Panc1 (cell line): ENCODE measurements around the gene ATXN7L3.

ENCODE experiments used
- CTCF ChIP-seq: fragments of 450-650 bp; IDR thresholded peaks from 2 replicates; pipeline ENCODE4 v1.5.1; 2017; ENCODE audit warnings: mild to moderate bottlenecking
- POLR2AphosphoS5 ChIP-seq: IDR thresholded peaks from 2 replicates; pipeline ENCODE4 v1.6.1; 2012; ENCODE audit warnings: mild to moderate bottlenecking, low read depth, low read length, moderate library complexity
- REST ChIP-seq, 2 experiments: IDR thresholded peaks; 2 replicates each; pipeline ENCODE4 v1.6.1; 2011 to 2012; ENCODE audit warnings: low read depth in 2 of 2, control low read depth in 1 of 2, low read length in 1 of 2, mild to moderate bottlenecking in 1 of 2, moderate library complexity in 1 of 2; ENCODE audit not compliant: insufficient read depth in 1 of 2
- SIN3A ChIP-seq: IDR thresholded peaks from 2 replicates; pipeline ENCODE4 v1.6.1; 2012; ENCODE audit warnings: low read depth, mild to moderate bottlenecking, low read length, moderate library complexity, borderline replicate concordance; ENCODE audit not compliant: insufficient read depth

GRCh38 chr17:44214230-44214494 is 14.5 kb upstream of the ATXN7L3 start:
- TF ChIP-seq CTCF, result no peak
- TF ChIP-seq REST (IDR thresholded peaks at IDR 0.05; ENCODE audit: insufficient read depth in 1 of 2, low read depth in 2 of 2, low read length in 1 of 2), result no peak
- TF ChIP-seq SIN3A, result no peak
- no peak for TF ChIP-seq POLR2AphosphoS5
